ENCODE measurements around the gene BICD2. TPM values are rescaled to one million over a fixed set of nuclear protein-coding genes. Genes with fewer than 3 reads are reported as not detected.
A peak's percentile ranks its signal among the peaks of the same experiment; 100 is the strongest.
"Not testable (repeated sequence)": the region's sequence is repeated elsewhere in the genome, so short reads cannot be mapped to it uniquely, and the experiment has no call there.

The BICD2 gene
- total RNA-seq = 10 to 100 TPM; 15.9 to 16.0 TPM
- 1 to 10 TPM; 2.5 to 6.5 TPM for polyA plus RNA-seq

- no peak for TF ChIP-seq FOXA1 (IDR thresholded peaks at IDR 0.05)
- TF ChIP-seq JUND (IDR thresholded peaks at IDR 0.05) = no peak
- no peak for TF ChIP-seq HNF4G (IDR thresholded peaks at IDR 0.05)
- DNase-seq (ENCODE audit: low spot score) = no peak
- Histone ChIP-seq H3K27ac (ENCODE audit: low read depth in 1 of 2, low read length in 2 of 2) (peak within 1 kb of the TSS; percentile 96 to 98), H3K27me3 (ENCODE audit: control insufficient read depth in 4 of 4, insufficient read depth in 4 of 4, low read length in 3 of 4) (no peaks in the 10 kb centered on the region), H3K9ac (ENCODE audit: low read depth in 1 of 2, low read length in 2 of 2) (peak within 1 kb of the TSS; percentile 75 to 80), H3K4me3 (ENCODE audit: low read depth in 1 of 3, low read length in 3 of 3) (peak within 1 kb of the TSS; percentile 87 to 99 (median 89)), H3K9me3 (ENCODE audit: control insufficient read depth in 4 of 4, low read length in 3 of 4) (no peaks in the 10 kb centered on the region), H3K4me1 (ENCODE audit: control insufficient read depth in 4 of 4, insufficient read depth in 4 of 4, low read length in 3 of 4) (peaks cover 8 to 42% (median 27%) of the 10 kb centered on the region in 4 donors), H3K36me3 (ENCODE audit: control insufficient read depth in 4 of 4, insufficient read depth in 3 of 4, low read depth in 1 of 4, low read length in 3 of 4) (no peaks in the 10 kb centered on the region)
- WGBS = under 1% methylated on average over 74 of the region's 74 CpGs
Observed at GRCh38 chr9:92764381-92764987, at the start of gene BICD2. Gene BICD2 (minus strand): TSS chr9:92764833. CDS start chr9:92764744, 89 bp downstream.

- not testable (repeated sequence) for H3K4me3 ChIP-seq (ENCODE audit: low read depth in 1 of 3, low read length in 3 of 3); DNase-seq (ENCODE audit: low spot score)
- 11% methylated on average over 34 of the region's 34 CpGs for WGBS
Observed at GRCh38 chr9:92809629-92810326, 45.1 kb upstream of the BICD2 start.

GRCh38 chr9:92808726-92809451, 44.3 kb upstream of the BICD2 start:
- Histone ChIP-seq H3K9me3 (ENCODE audit: control insufficient read depth in 4 of 4, low read length in 3 of 4) (no peaks in the 10 kb centered on the region), H3K36me3 (ENCODE audit: control insufficient read depth in 4 of 4, insufficient read depth in 3 of 4, low read depth in 1 of 4, low read length in 3 of 4) (no peaks in the 10 kb centered on the region), H3K4me3 (ENCODE audit: low read depth in 1 of 3, low read length in 3 of 3) (peak overlapping the region in 1 of 3 donors; percentile 41), H3K27ac (ENCODE audit: low read depth in 1 of 2, low read length in 2 of 2) (no peak overlapping the region), H3K27me3 (ENCODE audit: control insufficient read depth in 4 of 4, insufficient read depth in 4 of 4, low read length in 3 of 4) (peaks cover 5 to 23% (median 13%) of the 10 kb centered on the region in 4 donors), H3K4me1 (ENCODE audit: control insufficient read depth in 4 of 4, insufficient read depth in 4 of 4, low read length in 3 of 4) (peaks cover 6 to 19% (median 11%) of the 10 kb centered on the region in 4 donors), H3K9ac (ENCODE audit: low read depth in 1 of 2, low read length in 2 of 2) (no peak overlapping the region)
- 2% methylated on average over 60 of the region's 60 CpGs for WGBS
- peak; percentile 56 for DNase-seq (ENCODE audit: low spot score)
- TF ChIP-seq MAX (IDR thresholded peaks at IDR 0.05) (no peak), ZBTB33 (IDR thresholded peaks at IDR 0.05) (no peak), ATF3 (IDR thresholded peaks at IDR 0.05) (no peak), HNF4G (IDR thresholded peaks at IDR 0.05) (no peak), GABPA (IDR thresholded peaks at IDR 0.05 in 1 of 2, conservative IDR thresholded peaks at IDR 0.05 in 1 of 2) (no peak), FOXA1 (IDR thresholded peaks at IDR 0.05) (no peak), RAD21 (IDR thresholded peaks at IDR 0.05) (no peak), NR2F2 (IDR thresholded peaks at IDR 0.05) (no peak), RXRA (IDR thresholded peaks at IDR 0.05) (no peak), JUND (IDR thresholded peaks at IDR 0.05) (no peak), YY1 (IDR thresholded peaks at IDR 0.05) (no peak)

More at GRCh38 chr9:92809629-92810326, 45.1 kb upstream of the BICD2 start:
- peaks cover 6 to 19% (median 11%) of the 10 kb centered on the region in 4 donors for H3K4me1 ChIP-seq (ENCODE audit: control insufficient read depth in 4 of 4, insufficient read depth in 4 of 4, low read length in 3 of 4)
- H3K9ac ChIP-seq (ENCODE audit: low read depth in 1 of 2, low read length in 2 of 2); H3K9me3 ChIP-seq (ENCODE audit: control insufficient read depth in 4 of 4, low read length in 3 of 4); H3K36me3 ChIP-seq (ENCODE audit: control insufficient read depth in 4 of 4, insufficient read depth in 3 of 4, low read depth in 1 of 4, low read length in 3 of 4); H3K27ac ChIP-seq (ENCODE audit: low read depth in 1 of 2, low read length in 2 of 2): not testable (repeated sequence)
- H3K27me3 ChIP-seq (ENCODE audit: control insufficient read depth in 4 of 4, insufficient read depth in 4 of 4, low read length in 3 of 4) = peaks cover 3 to 20% (median 13%) of the 10 kb centered on the region in 4 donors
